HG03457 (cell line): ENCODE results near the gene FBLN5.
"Not testable (repeated sequence)": the region's sequence is repeated elsewhere in the genome, so short reads cannot be mapped to it uniquely, and the experiment has no call there.

Experiments
- ATAC-seq: cut with Tn5 transposase; IDR thresholded peaks from one replicate; pipeline ENCODE4 v1.9.1; 2021; ENCODE audit warnings: moderate number of reproducible peaks; ENCODE audit not compliant: unreplicated experiment

FBLN5 gene

GRCh38 chr14:91910196-91910595 lies 37.3 kb downstream of the FBLN5 start:
- ATAC-seq, result no peak

DNA sequence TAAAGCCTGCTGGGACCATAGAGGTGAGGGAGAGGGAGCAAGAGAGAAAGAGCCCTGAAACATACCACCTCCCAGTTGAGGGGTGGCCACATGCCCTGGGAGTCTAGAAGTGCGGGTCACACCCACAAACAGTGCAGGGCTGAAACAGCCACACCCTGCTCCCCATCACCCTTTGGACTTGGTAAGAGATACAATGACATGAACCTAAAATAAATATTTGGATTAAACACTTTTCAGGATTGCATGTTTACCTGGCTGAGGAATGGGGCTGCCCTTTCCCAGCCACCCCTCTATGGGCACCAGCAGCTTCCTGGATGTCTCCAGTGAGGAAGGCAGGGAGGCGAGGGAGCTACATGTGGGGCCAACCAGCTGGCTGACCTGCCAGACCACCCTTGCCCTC lies 41.1 kb downstream of the FBLN5 start:
- ATAC-seq, result no peak

GRCh38 chr14:91904956-91905645 lies 42.4 kb downstream of the FBLN5 start:
- ATAC-seq, result no peak

DNA sequence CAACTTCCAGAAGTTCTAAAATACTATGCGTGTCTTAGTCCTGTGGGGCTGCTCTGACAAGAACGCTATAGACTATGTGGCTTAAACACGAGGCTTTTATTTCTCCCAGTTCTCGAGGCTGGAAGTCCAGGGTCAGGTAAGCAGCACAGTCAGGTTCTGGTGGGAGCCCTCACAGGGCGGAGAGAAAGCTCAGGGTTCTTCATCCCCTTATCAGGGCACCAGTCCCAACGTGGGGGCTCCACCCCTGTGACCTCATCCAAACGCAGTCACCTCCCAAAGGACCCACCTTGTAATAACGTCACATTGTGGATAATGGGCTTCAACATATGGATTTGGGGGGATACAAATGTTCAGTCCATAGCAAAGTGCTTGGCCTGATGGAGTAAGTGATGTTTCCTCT lies 43.0 kb downstream of the FBLN5 start:
- ATAC-seq, result no peak

DNA sequence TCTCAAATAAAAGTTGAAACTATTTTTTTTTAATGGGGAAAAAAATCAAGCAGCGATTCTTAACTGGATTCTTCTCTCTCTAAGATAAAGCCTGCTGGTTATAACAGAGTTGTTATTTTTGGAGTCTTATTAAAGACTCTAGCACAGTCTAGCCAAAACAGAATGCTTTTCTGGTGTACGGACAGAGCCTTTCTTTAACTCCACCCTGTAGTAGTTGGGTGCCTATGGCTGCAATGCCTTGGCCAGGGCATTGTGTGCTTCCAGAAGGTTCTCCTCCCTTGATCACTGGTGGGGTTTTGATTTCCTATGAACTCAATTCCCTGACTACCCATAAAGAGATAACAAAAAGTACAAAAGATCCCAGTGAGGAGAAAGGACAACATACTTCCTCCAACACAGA lies 44.4 kb downstream of the FBLN5 start:
- ATAC-seq, result no peak

- no peak for ATAC-seq
Observed at GRCh38 chr14:91902336-91902735, 45.2 kb downstream of the FBLN5 start.

DNA sequence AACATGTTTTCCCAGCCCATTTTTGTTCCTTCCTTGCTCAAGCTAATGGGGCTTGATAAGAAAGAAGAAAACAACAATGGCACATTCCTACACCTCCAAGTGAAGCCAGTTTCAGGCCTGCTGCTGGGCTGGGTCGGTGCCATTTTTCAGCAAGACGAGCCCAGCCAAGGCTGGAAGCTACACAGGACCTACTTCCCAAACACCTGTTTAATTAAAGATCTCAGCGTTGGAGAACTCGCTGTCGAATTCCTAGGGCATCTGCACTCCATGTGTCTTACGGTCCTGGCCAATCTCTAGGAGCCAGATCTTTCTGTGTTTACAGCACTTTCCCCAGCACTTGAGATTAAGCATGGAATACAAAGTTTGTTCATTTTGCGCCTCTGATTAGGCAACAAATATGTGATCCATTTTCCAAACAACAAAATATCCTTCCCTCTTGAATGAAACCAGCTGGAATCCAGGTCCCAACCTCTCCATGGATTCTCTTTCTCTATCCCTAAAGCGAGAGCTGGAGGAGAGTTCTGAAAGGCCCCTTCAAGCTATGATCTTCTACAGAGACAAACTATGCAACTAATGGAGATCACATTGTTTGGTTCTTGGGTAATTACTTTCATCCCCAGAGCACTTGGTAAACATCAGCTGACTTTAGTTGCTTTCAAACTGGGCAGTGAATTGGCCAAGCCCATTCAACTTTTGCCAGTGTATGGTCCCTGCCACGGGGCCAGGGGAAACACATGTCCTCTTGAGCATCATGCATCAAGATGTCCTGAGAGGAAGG lies 45.9 kb downstream of the FBLN5 start:
- ATAC-seq, result no peak

DNA sequence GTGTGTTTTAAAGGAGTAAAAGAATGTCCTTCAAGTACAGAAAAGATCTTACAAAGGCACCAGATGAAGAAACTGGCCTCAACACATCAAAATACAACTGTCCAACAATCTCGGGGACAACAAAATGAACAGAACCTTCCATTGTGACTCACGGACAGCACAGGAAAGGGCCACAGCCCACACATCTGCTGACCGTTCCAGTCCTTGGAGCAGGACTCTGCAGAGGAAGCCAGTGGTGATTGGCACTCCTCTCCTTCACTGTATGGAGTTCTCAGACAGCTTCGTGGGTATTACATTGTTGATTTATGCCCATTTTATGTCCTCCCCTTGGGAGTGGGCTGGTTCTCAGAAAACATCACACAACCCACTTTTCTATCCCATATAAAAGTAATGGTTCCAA lies 47.7 kb downstream of the FBLN5 start:
- no peak for ATAC-seq

- no peak for ATAC-seq
Observed at GRCh38 chr14:91899213-91899612, 48.3 kb downstream of the FBLN5 start.

DNA sequence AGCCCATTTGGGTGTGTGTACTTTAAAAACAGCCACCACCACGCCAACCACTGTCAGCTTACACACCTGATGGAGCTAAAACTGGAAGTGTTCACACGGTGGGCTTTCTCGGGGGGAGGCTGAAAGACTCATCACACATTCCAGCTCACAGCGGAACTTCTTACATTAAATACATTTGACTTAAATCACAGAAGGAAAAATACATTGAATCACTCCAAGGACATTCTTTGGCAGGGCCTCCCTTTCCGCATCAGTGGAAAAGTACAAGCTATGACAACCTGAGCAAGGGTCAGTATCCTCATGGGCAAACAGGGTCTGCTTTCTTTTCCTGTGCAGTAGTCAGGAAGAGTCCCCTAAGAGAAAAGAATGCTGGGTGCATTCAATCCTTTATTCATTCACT lies 49.1 kb downstream of the FBLN5 start:
- no peak for ATAC-seq

- ATAC-seq, result not testable (repeated sequence)
Observed at GRCh38 chr14:91897716-91898115, 49.8 kb downstream of the FBLN5 start.

DNA sequence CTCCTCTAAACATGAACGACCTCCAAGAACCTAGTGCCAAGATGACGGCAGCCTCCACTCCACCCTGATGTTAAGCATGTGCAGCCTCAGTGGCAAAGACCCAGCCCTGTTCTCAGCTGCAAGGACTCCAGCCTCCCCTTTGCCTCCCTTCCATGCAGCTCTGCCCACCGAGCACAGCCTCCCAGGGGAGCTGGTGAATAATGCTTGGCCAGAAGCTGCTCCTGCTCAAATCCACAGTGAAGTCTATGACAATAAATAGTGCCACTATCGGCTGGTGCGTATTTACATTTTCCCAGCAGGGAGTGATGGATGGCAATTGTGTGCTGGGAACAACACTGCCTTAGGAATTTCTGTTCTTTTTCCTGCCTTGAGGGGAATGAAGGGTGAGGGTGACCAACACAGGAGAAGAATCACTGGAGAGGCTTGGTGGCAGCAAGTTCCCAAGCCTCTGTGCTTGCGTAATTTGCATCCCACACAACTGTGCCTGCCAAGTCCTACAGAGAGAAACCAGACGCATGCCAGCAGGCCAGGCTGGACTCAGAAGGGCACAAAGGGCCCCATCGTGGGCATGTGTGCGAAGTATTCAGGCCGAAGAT lies 50.3 kb downstream of the FBLN5 start:
- ATAC-seq, result no peak

- no peak for ATAC-seq
Observed at GRCh38 chr14:91896419-91896818, 51.1 kb downstream of the FBLN5 start.

- ATAC-seq, result no peak
Observed at GRCh38 chr14:91893669-91894068, 53.8 kb downstream of the FBLN5 start.

- no peak for ATAC-seq
Observed at GRCh38 chr14:91893007-91893406, 54.5 kb downstream of the FBLN5 start.

DNA sequence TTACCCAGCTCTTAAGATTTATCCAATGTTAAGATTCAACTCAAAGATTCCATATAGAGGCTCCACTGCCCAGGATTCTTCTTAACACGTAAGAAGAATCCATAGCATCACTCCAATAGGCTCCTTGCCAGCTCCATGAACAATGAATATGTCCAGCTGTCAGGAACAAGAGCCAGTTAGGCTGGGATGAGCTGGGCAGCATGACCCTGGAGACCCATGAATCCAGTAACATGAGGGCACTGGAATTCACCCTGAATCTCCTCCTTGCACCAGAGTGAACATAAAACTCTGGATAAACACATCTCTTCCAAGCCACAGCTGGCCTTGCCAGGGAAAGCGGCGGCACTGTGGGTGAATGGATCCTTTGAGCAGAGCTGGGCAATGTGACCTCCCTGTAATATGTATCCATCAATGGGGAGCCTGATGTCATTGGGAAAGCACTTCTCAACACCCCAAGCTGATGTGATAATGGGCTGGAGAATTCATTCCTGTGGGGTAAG lies 55.7 kb downstream of the FBLN5 start:
- no peak for ATAC-seq

DNA sequence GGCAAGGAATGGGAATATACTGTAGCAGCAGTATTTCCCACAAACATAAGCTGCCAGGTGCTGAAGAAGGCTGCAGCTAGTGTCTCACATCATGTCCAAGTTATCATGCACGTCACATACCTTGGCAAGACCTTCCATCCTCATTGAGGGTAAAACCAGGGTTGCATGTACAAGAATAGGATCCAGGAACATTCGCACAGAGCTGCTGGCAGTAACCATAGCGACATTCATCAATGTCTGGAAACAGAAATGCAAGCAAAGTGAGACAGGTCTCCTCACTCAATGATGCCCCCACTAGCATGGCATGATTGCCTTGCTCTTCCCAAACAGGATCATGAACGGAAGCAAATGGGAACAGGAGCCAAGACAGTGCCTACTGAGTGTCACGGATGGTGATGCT lies 56.4 kb downstream of the FBLN5 start:
- no peak for ATAC-seq

DNA sequence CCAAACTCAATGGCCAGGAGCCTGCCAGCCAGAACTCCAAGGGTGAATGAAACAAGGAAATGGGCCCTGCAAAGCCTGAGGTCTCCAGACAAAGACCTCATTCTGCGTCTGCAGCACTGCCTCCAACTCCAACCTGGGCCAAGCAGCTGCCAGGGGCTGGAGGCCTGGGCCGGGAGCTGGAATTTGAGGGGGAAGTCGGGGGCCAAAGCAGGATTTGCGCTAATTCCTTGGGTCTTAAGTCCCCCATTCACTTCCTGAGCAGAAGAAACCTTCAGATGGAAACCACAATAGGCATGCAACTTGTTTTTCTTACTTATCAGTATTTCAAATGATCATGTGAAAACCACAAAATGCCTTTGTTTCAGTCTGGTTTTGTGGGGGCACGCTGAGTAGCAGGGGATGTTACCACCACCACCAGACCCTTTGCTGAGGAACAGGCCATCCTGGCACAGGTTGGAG lies 57.2 kb downstream of the FBLN5 start:
- no peak for ATAC-seq

- ATAC-seq, result no peak
Observed at GRCh38 chr14:91889477-91890211, 57.9 kb downstream of the FBLN5 start.

DNA sequence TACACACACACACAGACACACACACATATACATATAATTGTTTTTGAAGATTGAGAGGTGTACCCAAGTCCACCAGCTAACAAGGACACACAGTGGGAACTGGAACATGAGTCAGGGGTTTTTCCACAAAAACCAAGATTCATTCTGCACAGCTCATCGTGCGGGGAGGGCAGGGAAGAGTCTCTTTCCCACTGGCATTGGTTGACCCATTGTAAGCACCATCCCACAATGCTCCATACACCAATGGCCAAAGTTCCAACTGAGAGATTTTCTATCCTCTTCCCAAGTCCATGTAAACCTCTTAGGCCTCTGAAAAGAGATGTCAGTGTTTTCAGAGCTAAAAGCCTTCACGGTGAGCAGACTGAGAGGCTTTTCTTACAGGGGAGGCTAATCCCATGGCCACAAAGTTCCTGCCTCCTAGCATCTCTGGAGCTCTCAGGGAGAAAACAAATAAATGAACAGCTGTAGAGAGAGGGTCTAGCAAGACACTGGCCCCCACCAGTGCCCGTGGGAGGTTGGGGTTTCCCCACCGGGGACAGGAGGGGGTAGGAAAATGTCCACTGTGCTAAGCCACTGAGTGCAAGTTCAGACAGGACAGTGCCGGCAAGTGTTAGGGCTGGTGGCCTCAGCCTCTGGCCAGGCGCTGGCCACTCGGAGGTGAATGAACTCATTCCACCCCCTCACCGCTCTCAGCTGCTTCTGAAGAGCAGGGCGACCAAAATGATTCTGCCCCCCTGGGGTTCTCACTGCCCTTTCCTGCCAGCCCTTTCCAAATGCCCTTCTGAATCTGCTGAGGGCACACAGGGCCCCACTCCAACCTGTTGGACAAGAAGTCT lies 58.6 kb downstream of the FBLN5 start:
- no peak for ATAC-seq
